ENCODE measurements around the gene CEP41. TPM values are rescaled to one million over a fixed set of nuclear protein-coding genes. Genes with fewer than 3 reads are reported as not detected.

CEP41 gene
- total and polyA plus RNA-seq, 2 donors (not counting 3 experiments of a cell fraction or from before 2014, with no cell fraction given): 19.5 to 26.8 TPM

DNA sequence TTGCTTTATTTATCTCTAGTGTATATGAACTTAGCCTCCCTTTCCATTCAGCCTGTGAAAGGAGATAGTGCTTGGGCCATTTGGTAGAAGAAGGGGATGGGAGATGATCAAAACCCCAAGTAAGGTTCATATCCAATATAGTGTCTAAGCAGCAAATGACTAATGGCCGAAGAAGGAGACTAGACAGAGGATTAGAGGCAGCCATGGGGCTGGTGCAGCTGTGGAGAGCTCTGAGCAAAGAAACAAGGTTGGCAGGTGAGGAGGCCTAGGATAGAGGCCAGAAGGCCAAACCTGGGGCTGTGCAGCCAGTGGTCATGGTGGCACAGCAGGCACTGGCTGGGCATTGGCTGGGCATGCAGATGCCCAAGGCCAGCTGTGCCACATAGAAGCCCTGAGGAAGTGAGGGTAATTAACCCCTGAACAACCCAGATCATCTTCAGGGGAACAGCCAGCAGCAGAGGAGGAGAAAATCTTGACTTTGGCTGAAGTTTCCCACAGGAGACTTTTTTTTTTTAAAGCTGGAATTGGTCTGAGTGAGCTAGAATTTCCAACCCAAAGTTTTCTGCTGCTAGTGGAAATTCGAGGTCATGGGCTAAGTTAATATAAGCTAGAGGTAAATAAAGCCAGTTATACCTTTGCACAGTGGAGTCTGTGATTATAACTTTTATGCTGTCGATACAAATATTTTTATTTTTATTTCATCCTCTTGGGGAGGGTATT, 70.8 kb downstream of the CEP41 start:
- CTCF ChIA-PET: interaction anchor here (0.5 kb wide), 1 partner anchor 67 kb away, joined by 3 read pairs; no protein-coding TSS in a partner anchor
- Histone ChIP-seq H3K27me3 (ENCODE audit: control insufficient read depth in 2 of 2, insufficient read depth in 2 of 2, low read length in 2 of 2) (no peaks in the 10 kb centered on the region), H3K4me3 (replicated peaks in 1 of 3; ENCODE audit: insufficient read depth in 1 of 3, low read depth in 1 of 3, low read length in 3 of 3) (no peak overlapping the region), H3K9me1 (replicated peaks; ENCODE audit: control insufficient read depth, extremely low read depth, insufficient read depth, low read length) (no peaks in the 10 kb centered on the region), H3K9ac (replicated peaks; ENCODE audit: extremely low read depth, insufficient read depth, low read length) (no peak overlapping the region), H3K4me2 (ENCODE audit: insufficient read depth, low read length) (no peak overlapping the region), H3K9me3 (replicated peaks; ENCODE audit: control insufficient read depth, insufficient read depth, low read length) (no peaks in the 10 kb centered on the region), H3K36me3 (ENCODE audit: control insufficient read depth in 2 of 2, extremely low read depth in 1 of 2, insufficient read depth in 2 of 2, low read length in 2 of 2) (no peaks in the 10 kb centered on the region), H3K79me2 (ENCODE audit: control insufficient read depth, insufficient read depth, low read length) (no peaks in the 10 kb centered on the region), H2AFZ (ENCODE audit: low read depth, low read length) (no peak overlapping the region), H3K27ac (ENCODE audit: insufficient read depth, low read depth, low read length) (no peak overlapping the region), H4K20me1 (replicated peaks; ENCODE audit: control insufficient read depth, extremely low read depth, insufficient read depth, low read length) (no peaks in the 10 kb centered on the region), H3K4me1 (ENCODE audit: control insufficient read depth, extremely low read depth, insufficient read depth, low read length) (peaks cover 25% of the 10 kb centered on the region)
- dilution Hi-C loops (cut with MboI; ENCODE audit: extremely low pct_ligation_motif_present, low sequenced_read_pairs): no loop called here
- FAIRE-seq (no peak), DNase-seq (ENCODE audit: low read depth, low spot score) (no peak)
- POLR2A ChIA-PET: no interaction called here
- no TSS peak for BruUV-seq (replicated peaks)
- intact Hi-C loops (cut with micrococcal nuclease): no loop called here
- TF ChIP-seq MYC (IDR thresholded peaks at IDR 0.05; ENCODE audit: low read depth, low read length) (no peak), FOS (IDR thresholded peaks at IDR 0.05; ENCODE audit: borderline replicate concordance, insufficient read depth, low read length) (no peak), POLR2A (IDR thresholded peaks at IDR 0.05; ENCODE audit: low read depth, low read length) (no peak), POLR2AphosphoS5 (IDR thresholded peaks at IDR 0.05; ENCODE audit: insufficient read depth, low read depth, low read length) (no peak), JUN (IDR thresholded peaks at IDR 0.05; ENCODE audit: borderline replicate concordance, insufficient read depth, insufficient read length, low read depth) (no peak), GATA2 (IDR thresholded peaks at IDR 0.05; ENCODE audit: insufficient read depth, insufficient read length, low read depth, low read length) (no peak), EZH2 (IDR thresholded peaks at IDR 0.05; ENCODE audit: borderline replicate concordance, low read depth, low read length, severe bottlenecking) (no peak)
- TF ChIP-seq, protein P1, sequence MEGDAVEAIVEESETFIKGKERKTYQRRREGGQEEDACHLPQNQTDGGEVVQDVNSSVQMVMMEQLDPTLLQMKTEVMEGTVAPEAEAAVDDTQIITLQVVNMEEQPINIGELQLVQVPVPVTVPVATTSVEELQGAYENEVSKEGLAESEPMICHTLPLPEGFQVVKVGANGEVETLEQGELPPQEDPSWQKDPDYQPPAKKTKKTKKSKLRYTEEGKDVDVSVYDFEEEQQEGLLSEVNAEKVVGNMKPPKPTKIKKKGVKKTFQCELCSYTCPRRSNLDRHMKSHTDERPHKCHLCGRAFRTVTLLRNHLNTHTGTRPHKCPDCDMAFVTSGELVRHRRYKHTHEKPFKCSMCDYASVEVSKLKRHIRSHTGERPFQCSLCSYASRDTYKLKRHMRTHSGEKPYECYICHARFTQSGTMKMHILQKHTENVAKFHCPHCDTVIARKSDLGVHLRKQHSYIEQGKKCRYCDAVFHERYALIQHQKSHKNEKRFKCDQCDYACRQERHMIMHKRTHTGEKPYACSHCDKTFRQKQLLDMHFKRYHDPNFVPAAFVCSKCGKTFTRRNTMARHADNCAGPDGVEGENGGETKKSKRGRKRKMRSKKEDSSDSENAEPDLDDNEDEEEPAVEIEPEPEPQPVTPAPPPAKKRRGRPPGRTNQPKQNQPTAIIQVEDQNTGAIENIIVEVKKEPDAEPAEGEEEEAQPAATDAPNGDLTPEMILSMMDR (IDR thresholded peaks at IDR 0.05; ENCODE audit: extremely low read depth in 1 of 2, insufficient read depth in 1 of 2, low read depth in 1 of 2, low read length in 2 of 2): no peak
- TF ChIP-seq, protein P2, sequence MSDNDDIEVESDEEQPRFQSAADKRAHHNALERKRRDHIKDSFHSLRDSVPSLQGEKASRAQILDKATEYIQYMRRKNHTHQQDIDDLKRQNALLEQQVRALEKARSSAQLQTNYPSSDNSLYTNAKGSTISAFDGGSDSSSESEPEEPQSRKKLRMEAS (IDR thresholded peaks at IDR 0.05; ENCODE audit: insufficient read depth, insufficient read length): no peak

Data from endothelial cell of umbilical vein (primary cell).